ENCODE data around the gene MYO5A. TPM values are rescaled to one million over a fixed set of nuclear protein-coding genes. Genes with fewer than 3 reads are reported as not detected.

The MYO5A gene
- total RNA-seq, 2 experiments from 2014 or later: 31.8 to 42.0 TPM

GRCh38 chr15:52281085-52282035 is 247.3 kb downstream of the MYO5A start:
- H4K20me1 ChIP-seq (ENCODE audit: insufficient read depth, low read length): no peaks in the 10 kb centered on the region
- no peaks in the 10 kb centered on the region for H3K36me3 ChIP-seq (ENCODE audit: insufficient read depth, low read length)
- no peak for TF ChIP-seq EZH2phosphoT487 (IDR thresholded peaks at IDR 0.05; ENCODE audit: borderline replicate concordance, low read depth, low read length)
- no peak for TF ChIP-seq CTCF (conservative IDR thresholded peaks at IDR 0.05; ENCODE audit: low read length)
- no peak for DNase-seq (ENCODE audit: low spot score)
- BruUV-seq (replicated peaks): no TSS peak
- no peak overlapping the region for H3K4me3 ChIP-seq (ENCODE audit: low read depth, low read length, poor library complexity, severe bottlenecking)
- intact Hi-C loops (cut with micrococcal nuclease; ENCODE audit: unreplicated experiment): no loop called here
- no peaks in the 10 kb centered on the region for H3K9me3 ChIP-seq (ENCODE audit: low read length)
- H3K4me1 ChIP-seq (ENCODE audit: insufficient read depth, low read length, poor library complexity, severe bottlenecking): no peaks in the 10 kb centered on the region
- H3K4me2 ChIP-seq (ENCODE audit: low read length): no peak overlapping the region
- no peak overlapping the region for H2AFZ ChIP-seq (ENCODE audit: low read length)
- ChIA-PET POLR2A (no interaction called here), CTCF (ENCODE audit: unreplicated experiment) (no interaction called here)
- H3K27ac ChIP-seq (ENCODE audit: low read depth, low read length, poor library complexity, severe bottlenecking): no peak overlapping the region
- no peaks in the 10 kb centered on the region for H3K79me2 ChIP-seq (ENCODE audit: insufficient read depth, low read depth, low read length)
- H3K9me2 ChIP-seq (ENCODE audit: insufficient read depth, low read length): no peaks in the 10 kb centered on the region

GRCh38 chr15:52280326-52281084 is 248.2 kb downstream of the MYO5A start:
- Histone ChIP-seq H4K20me1 (ENCODE audit: insufficient read depth, low read length) (no peaks in the 10 kb centered on the region), H3K4me3 (ENCODE audit: low read depth, low read length, poor library complexity, severe bottlenecking) (no peak overlapping the region), H3K27ac (ENCODE audit: low read depth, low read length, poor library complexity, severe bottlenecking) (no peak overlapping the region), H3K36me3 (ENCODE audit: insufficient read depth, low read length) (no peaks in the 10 kb centered on the region), H3K4me1 (ENCODE audit: insufficient read depth, low read length, poor library complexity, severe bottlenecking) (no peaks in the 10 kb centered on the region), H3K4me2 (ENCODE audit: low read length) (no peak overlapping the region), H3K9me2 (ENCODE audit: insufficient read depth, low read length) (no peaks in the 10 kb centered on the region), H2AFZ (ENCODE audit: low read length) (no peak overlapping the region), H3K79me2 (ENCODE audit: insufficient read depth, low read depth, low read length) (no peaks in the 10 kb centered on the region), H3K9me3 (ENCODE audit: low read length) (no peaks in the 10 kb centered on the region)
- POLR2A ChIA-PET: no interaction called here
- BruUV-seq (replicated peaks): no TSS peak
- no peak for DNase-seq (ENCODE audit: low spot score)
- CTCF ChIA-PET (ENCODE audit: unreplicated experiment): no interaction called here
- TF ChIP-seq EZH2phosphoT487 (IDR thresholded peaks at IDR 0.05; ENCODE audit: borderline replicate concordance, low read depth, low read length) (no peak), CTCF (conservative IDR thresholded peaks at IDR 0.05; ENCODE audit: low read length) (no peak)
- intact Hi-C loops (cut with micrococcal nuclease; ENCODE audit: unreplicated experiment): no loop called here
